Activated B cell treated with CpG ODN at 0.5 μM for 24 hours (primary cell): ENCODE results near the gene PDHA2. TPM values are rescaled to one million over a fixed set of nuclear protein-coding genes. Genes with fewer than 3 reads are reported as not detected.

Experiments used
- ATAC-seq: fragments of 200-7000 bp; cut with Tn5 transposase; one replicate; pipeline ENCODE4 v1.10.0; 2021; ENCODE audit warnings: low read depth, mild to moderate bottlenecking, moderate library complexity
- CTCF ChIA-PET: fragments of 350-600 bp; sonication (Branson Sonifier 250); formaldehyde crosslinking; loops from one replicate; lab custom pipeline; 2021; ENCODE audit warnings: antibody characterized with exemption; lab: Charles Lee
- POLR2A ChIA-PET: fragments of 350-600 bp; sonication (Branson Sonifier 250); formaldehyde crosslinking; loops from one replicate; lab custom pipeline; 2021; ENCODE audit warnings: antibody characterized with exemption; lab: Charles Lee
- DNase-seq: peaks from one replicate; pipeline ENCODE4 v3.0.0; 2022
- H3K27ac Mint-ChIP-seq: one replicate; pipeline ENCODE4 v1.8.0; 2020; ENCODE audit warnings: mixed read lengths
- H3K27me3 Mint-ChIP-seq: one replicate; pipeline ENCODE4 v1.8.0; 2021; ENCODE audit warnings: mixed read lengths
- H3K36me3 Mint-ChIP-seq: one replicate; pipeline ENCODE4 v1.8.0; 2021; ENCODE audit warnings: low read depth, mixed read lengths
- H3K4me1 Mint-ChIP-seq: one replicate; pipeline ENCODE4 v1.8.0; 2021; ENCODE audit warnings: mixed read lengths
- H3K4me3 Mint-ChIP-seq: one replicate; pipeline ENCODE4 v1.8.0; 2020; ENCODE audit warnings: mild to moderate bottlenecking, mixed read lengths
- H3K9me3 Mint-ChIP-seq: one replicate; pipeline ENCODE4 v1.8.0; 2020; ENCODE audit warnings: mixed read lengths
- intact Hi-C: fragments of 100-400 bp; cut with micrococcal nuclease; formaldehyde crosslinking; loops from one replicate; pipeline ENCODE4 v1.15.1; 2024
- total RNA-seq: library from RNA; stranded (reverse); gene quantifications from 2 replicates; pipeline ENCODE4 v1.2.3, GENCODE V29; 2022
- TF ChIP-seq, protein P1 (sequence below): fragments of 200-600 bp; IDR thresholded peaks from one replicate; pipeline ENCODE4 v1.8.0; 2022; ENCODE audit warnings: antibody characterized with exemption, mild to moderate bottlenecking

Gene PDHA2
- total RNA-seq, 1 donor from 2014 or later: not detected

DNA sequence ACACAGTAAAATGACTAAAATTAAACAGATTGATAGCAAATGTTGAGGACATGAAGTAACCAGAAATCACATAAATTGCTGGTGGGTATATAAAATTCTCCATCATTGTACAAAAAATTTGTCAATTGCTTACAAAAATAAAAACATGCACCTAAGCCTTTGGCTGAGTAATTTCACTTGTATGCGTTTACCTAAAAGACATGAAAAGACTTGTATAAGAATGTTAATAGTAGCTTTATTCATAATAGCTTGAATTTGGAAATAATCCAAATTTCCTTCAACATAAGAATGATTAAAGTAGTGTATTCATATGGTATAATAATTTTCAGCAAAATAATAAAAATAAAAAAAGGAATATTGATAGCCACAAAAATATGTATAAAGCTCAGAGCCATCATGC lies 37.7 kb downstream of the PDHA2 start:
- no peak overlapping the region for H3K4me3 Mint-ChIP-seq
- DNase-seq: no peak
- POLR2A ChIA-PET: no interaction called here
- no peak for ATAC-seq
- H3K4me1 Mint-ChIP-seq: no peaks in the 10 kb centered on the region
- no peaks in the 10 kb centered on the region for H3K36me3 Mint-ChIP-seq
- TF ChIP-seq, protein P1, sequence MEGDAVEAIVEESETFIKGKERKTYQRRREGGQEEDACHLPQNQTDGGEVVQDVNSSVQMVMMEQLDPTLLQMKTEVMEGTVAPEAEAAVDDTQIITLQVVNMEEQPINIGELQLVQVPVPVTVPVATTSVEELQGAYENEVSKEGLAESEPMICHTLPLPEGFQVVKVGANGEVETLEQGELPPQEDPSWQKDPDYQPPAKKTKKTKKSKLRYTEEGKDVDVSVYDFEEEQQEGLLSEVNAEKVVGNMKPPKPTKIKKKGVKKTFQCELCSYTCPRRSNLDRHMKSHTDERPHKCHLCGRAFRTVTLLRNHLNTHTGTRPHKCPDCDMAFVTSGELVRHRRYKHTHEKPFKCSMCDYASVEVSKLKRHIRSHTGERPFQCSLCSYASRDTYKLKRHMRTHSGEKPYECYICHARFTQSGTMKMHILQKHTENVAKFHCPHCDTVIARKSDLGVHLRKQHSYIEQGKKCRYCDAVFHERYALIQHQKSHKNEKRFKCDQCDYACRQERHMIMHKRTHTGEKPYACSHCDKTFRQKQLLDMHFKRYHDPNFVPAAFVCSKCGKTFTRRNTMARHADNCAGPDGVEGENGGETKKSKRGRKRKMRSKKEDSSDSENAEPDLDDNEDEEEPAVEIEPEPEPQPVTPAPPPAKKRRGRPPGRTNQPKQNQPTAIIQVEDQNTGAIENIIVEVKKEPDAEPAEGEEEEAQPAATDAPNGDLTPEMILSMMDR: no peak
- no peak overlapping the region for H3K27ac Mint-ChIP-seq
- H3K27me3 Mint-ChIP-seq: no peaks in the 10 kb centered on the region
- peaks cover 9% of the 10 kb centered on the region for H3K9me3 Mint-ChIP-seq
- intact Hi-C loops: no loop called here
- CTCF ChIA-PET: no interaction called here

DNA sequence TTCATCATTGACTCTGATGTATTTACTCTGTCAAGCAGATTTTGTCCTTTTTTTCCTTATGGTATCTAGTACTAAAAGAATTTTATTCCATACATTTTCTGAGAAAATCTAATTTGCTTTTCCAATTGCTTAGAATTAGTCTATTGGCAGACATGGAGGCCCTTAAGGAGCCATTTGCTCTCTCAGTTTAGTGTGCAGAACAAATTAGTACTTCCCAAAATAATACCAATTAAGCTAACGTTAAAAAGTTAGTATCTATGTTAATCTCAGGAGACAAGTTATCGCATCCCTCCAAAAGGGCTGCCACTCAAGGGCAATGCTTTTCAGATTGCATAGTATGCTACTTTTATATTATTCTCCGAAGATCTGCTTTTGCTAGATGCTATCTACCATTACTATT lies 47.7 kb downstream of the PDHA2 start:
- peaks cover 12% of the 10 kb centered on the region for H3K9me3 Mint-ChIP-seq
- intact Hi-C loops: no loop called here
- H3K36me3 Mint-ChIP-seq: no peaks in the 10 kb centered on the region
- H3K27me3 Mint-ChIP-seq: no peaks in the 10 kb centered on the region
- ChIA-PET POLR2A (no interaction called here), CTCF (no interaction called here)
- TF ChIP-seq, protein P1: no peak
- no peak for DNase-seq
- no peaks in the 10 kb centered on the region for H3K4me1 Mint-ChIP-seq
- H3K4me3 Mint-ChIP-seq: no peak overlapping the region
- no peak for ATAC-seq
- H3K27ac Mint-ChIP-seq: no peak overlapping the region

DNA sequence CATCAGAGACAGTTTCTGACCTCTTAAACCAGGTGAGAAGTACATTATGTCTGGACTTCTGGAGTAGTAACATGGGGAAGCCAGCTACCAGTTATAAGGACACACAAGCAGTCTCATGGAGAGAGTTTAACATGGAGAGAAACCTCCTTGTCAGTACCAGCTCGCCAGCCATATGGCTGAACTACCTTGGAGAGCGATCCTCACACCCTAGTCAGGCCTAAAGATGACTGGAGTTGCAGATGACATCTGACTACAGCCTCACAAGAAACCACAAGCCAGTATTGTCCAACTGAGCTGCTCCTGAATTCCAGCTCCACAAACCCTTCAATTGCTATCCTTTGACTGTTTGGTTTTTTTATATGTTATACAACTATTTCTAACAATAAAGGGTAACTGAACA lies 49.8 kb downstream of the PDHA2 start:
- intact Hi-C loops: no loop called here
- H3K4me3 Mint-ChIP-seq: no peak overlapping the region
- H3K36me3 Mint-ChIP-seq: no peaks in the 10 kb centered on the region
- ChIA-PET POLR2A (no interaction called here), CTCF (no interaction called here)
- no peaks in the 10 kb centered on the region for H3K27me3 Mint-ChIP-seq
- TF ChIP-seq, protein P1: no peak
- DNase-seq (no peak), ATAC-seq (no peak)
- H3K9me3 Mint-ChIP-seq: peaks cover 16% of the 10 kb centered on the region
- H3K4me1 Mint-ChIP-seq: no peaks in the 10 kb centered on the region
- no peak overlapping the region for H3K27ac Mint-ChIP-seq
